IPS-15b (cell line): ENCODE results near the gene PXYLP1.

ENCODE experiments used
- H3K27me3 ChIP-seq: one replicate; pipeline ENCODE4 v1.6.1; 2013; ENCODE audit warnings: low read length; ENCODE audit not compliant: control insufficient read depth, insufficient read depth
- H3K36me3 ChIP-seq: one replicate; pipeline ENCODE4 v1.6.1; 2013; ENCODE audit warnings: low read length; ENCODE audit not compliant: control insufficient read depth, insufficient read depth
- H3K4me1 ChIP-seq: one replicate; pipeline ENCODE4 v1.6.1; 2013; ENCODE audit warnings: mild to moderate bottlenecking, low read length; ENCODE audit not compliant: control insufficient read depth, insufficient read depth
- H3K4me3 ChIP-seq: one replicate; pipeline ENCODE4 v1.5.1; 2013; ENCODE audit warnings: low read depth, low read length
- H3K9ac ChIP-seq: one replicate; pipeline ENCODE4 v1.6.1; 2013; ENCODE audit warnings: low read depth, mild to moderate bottlenecking, low read length
- H3K9me3 ChIP-seq: one replicate; pipeline ENCODE4 v1.6.1; 2013; ENCODE audit warnings: mild to moderate bottlenecking, low read length; ENCODE audit not compliant: control insufficient read depth, insufficient read depth

PXYLP1 gene

DNA sequence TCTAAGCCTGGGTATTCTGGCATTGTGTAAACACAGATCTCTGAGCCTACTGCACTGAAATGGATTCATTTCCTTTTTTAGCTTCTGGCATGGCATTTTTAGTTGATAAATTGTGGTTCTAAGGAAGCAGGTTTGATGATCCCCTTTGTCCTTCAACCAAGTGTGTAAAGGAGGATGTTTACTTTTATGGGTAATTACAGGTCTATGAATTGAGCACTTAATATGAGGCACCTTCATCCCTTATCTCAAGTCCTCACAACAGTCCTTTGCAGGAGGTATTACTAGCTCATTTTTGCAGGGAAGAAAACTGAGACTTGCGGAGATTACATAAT lies 105.9 kb downstream of the PXYLP1 start:
- Histone ChIP-seq H3K9ac (no peak overlapping the region), H3K9me3 (no peaks in the 10 kb centered on the region), H3K36me3 (no peaks in the 10 kb centered on the region), H3K4me3 (no peak overlapping the region), H3K27me3 (no peaks in the 10 kb centered on the region), H3K4me1 (no peaks in the 10 kb centered on the region)

DNA sequence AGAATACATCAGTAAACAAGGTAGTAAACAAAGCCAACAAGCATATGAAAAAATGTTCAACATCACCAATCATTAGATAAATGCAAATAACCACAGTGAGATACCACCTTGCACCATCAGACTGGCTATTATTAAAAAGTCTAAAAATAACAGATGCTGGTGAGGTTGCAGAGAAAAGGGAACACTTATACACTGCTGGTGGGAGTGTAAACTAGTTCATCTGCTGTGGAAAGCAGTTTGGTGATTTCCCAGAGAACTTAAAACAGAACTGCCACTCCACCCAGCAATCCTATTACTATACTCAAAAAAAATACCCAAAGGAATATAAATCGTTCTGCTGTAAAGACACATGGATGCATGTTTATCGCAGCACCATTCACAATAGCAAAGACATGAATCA lies 106.4 kb downstream of the PXYLP1 start:
- no peak overlapping the region for H3K9ac ChIP-seq
- H3K4me1 ChIP-seq, result no peaks in the 10 kb centered on the region
- H3K27me3 ChIP-seq, result no peaks in the 10 kb centered on the region
- no peaks in the 10 kb centered on the region for H3K36me3 ChIP-seq
- no peaks in the 10 kb centered on the region for H3K9me3 ChIP-seq
- no peak overlapping the region for H3K4me3 ChIP-seq

DNA sequence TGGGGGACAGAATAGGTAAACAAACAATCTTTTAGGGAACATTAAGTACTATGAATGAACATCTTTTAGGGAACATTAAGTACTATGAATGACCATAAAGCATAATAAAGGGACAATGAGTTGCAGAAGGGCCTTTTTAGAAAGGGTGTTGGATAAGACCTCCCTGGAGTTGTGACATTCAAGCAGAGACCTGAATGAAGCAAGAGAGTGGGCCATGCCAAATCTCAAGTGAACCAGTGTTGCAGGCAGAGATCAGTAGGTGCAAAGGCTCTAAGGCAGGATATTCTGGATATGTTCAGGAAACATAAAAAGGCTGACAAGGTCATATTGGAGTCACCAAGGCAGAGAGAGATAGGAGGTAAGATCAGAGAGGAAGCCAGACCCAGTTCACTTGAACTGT lies 107.3 kb downstream of the PXYLP1 start:
- Histone ChIP-seq H3K9ac (no peak overlapping the region), H3K27me3 (no peaks in the 10 kb centered on the region), H3K36me3 (no peaks in the 10 kb centered on the region), H3K4me3 (no peak overlapping the region), H3K9me3 (no peaks in the 10 kb centered on the region), H3K4me1 (no peaks in the 10 kb centered on the region)

GRCh38 chr3:141341536-141341935 lies 109.9 kb downstream of the PXYLP1 start:
- H3K9me3 ChIP-seq, result no peaks in the 10 kb centered on the region
- no peak overlapping the region for H3K9ac ChIP-seq
- H3K27me3 ChIP-seq, result no peaks in the 10 kb centered on the region
- H3K4me3 ChIP-seq, result no peak overlapping the region
- no peaks in the 10 kb centered on the region for H3K4me1 ChIP-seq
- no peaks in the 10 kb centered on the region for H3K36me3 ChIP-seq

- H3K27me3 ChIP-seq, result no peaks in the 10 kb centered on the region
- H3K36me3 ChIP-seq, result no peaks in the 10 kb centered on the region
- H3K4me1 ChIP-seq, result no peaks in the 10 kb centered on the region
- H3K9me3 ChIP-seq, result no peaks in the 10 kb centered on the region
- H3K4me3 ChIP-seq, result no peak overlapping the region
- no peak overlapping the region for H3K9ac ChIP-seq
Observed at GRCh38 chr3:141342386-141342785, 110.8 kb downstream of the PXYLP1 start.

DNA sequence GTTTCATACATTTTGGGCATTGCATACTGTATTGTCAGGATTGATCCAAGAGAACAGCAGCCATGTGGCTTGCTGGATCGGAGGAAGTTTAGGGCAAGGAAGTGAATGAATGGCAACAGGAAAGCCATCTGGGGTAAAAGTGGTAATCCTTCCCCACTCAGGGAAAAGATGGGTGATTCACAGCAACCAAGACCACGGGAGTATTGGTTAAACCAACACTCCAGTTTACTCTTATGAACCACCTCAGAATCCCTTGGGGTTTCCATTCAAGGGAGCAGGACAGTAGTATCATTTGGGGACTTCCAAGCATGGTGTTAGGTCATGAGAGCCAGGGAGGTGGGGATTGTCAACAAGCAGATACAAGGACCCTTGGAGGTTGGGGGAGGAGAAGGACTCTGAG lies 111.5 kb downstream of the PXYLP1 start:
- no peaks in the 10 kb centered on the region for H3K36me3 ChIP-seq

DNA sequence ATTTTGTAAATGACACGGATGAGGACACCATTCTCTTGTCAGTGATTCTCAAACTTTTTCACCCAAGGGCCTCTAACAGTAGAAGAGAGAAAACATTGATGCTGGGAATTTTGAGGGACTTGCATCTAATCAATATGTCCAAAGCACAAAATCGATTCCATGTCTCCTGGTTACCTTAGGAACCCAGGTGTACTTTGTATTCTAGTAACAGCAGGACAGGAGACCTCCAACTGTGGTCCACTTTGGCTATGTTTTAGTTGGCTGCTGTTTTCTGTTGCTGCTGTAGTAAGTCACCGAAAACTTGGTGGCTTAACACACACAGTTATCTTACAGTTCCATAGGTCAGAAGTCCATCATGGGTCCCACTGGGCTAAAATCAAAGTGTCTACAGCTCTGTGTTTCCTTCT lies 112.2 kb downstream of the PXYLP1 start:
- Histone ChIP-seq H3K4me1 (no peaks in the 10 kb centered on the region), H3K36me3 (no peaks in the 10 kb centered on the region), H3K9me3 (no peaks in the 10 kb centered on the region), H3K27me3 (no peaks in the 10 kb centered on the region), H3K9ac (no peak overlapping the region), H3K4me3 (no peak overlapping the region)

More for the DNA sequence above, 111.5 kb downstream of the PXYLP1 start:
- no peaks in the 10 kb centered on the region for H3K4me1 ChIP-seq
- no peaks in the 10 kb centered on the region for H3K27me3 ChIP-seq
- H3K4me3 ChIP-seq, result no peak overlapping the region
- H3K9me3 ChIP-seq, result no peaks in the 10 kb centered on the region
- H3K9ac ChIP-seq, result no peak overlapping the region
